K562 (cell line): ENCODE measurements around the gene AP3M1. TPM values are rescaled to one million over a fixed set of nuclear protein-coding genes. Genes with fewer than 3 reads are reported as not detected.
A peak's percentile ranks its signal among the peaks of the same experiment; 100 is the strongest.

Source experiments
- ATAC-seq: fragments of 200-7000 bp; cut with Tn5 transposase; 3 replicates; pipeline ENCODE4 v1.9.1; 2020; ENCODE audit warnings: moderate library complexity
- BruUV-seq: library from RNA; stranded (reverse); fragments of 400-500 nt; replicated peaks from 2 replicates; lab custom pipeline; 2021; lab: Mats Ljungman, UMichigan
- CTCF ChIA-PET: fragments of 300-600 bp; formaldehyde crosslinking; extraction: SDS; loops from one replicate; lab custom pipeline; 2021; ENCODE audit warnings: low intra/inter-chr PET ratio; lab: Yijun Ruan, JAX
- POLR2A ChIA-PET: fragments of 300-600, 350-650 bp; sonication (Branson Sonifier 250); formaldehyde crosslinking; extraction: SDS; loops from one replicate; lab custom pipeline; 2021; ENCODE audit warnings: antibody characterized with exemption, inconsistent platforms; lab: Yijun Ruan, JAX
- DNase-seq, 4 experiments: peaks; one replicate each; pipeline versions ENCODE4 v3.0.0 to v3.0.0-alpha.2; 2011 to 2018; ENCODE audit warnings: low spot score in 3 of 4, mixed read lengths in 3 of 4; ENCODE audit errors: extremely low read depth in 1 of 4
- FAIRE-seq: peaks from 2 replicates; lab custom pipeline; 2011; peaks lifted over from hg19 to GRCh38; lab: Jason Lieb, UNC
- H2AFZ ChIP-seq: 2 replicates; pipeline ENCODE4 v1.6.0; 2011; ENCODE audit warnings: low read depth, low read length, control low read depth, inconsistent platforms
- H3K27ac ChIP-seq: fragments of 200-600 bp; 3 replicates; pipeline ENCODE4 v1.8.0; 2011; ENCODE audit warnings: low read depth, mild to moderate bottlenecking, control low read depth, inconsistent platforms, low read length, moderate library complexity, mixed read lengths; ENCODE audit errors: extremely low read depth
- H3K27me3 ChIP-seq, 2 experiments: fragments of 300-600 bp in 1 of 2; 2 replicates in 1 of 2; 3 replicates in 1 of 2; pipeline versions ENCODE4 v1.6.0 to v1.8.0; 2011; ENCODE audit warnings: inconsistent platforms in 2 of 2, low read length in 2 of 2, mild to moderate bottlenecking in 1 of 2, mixed read lengths in 1 of 2, moderate library complexity in 1 of 2; ENCODE audit not compliant: control insufficient read depth in 2 of 2, insufficient read depth in 2 of 2
- H3K36me3 ChIP-seq: fragments of 300-600 bp; 3 replicates; pipeline ENCODE4 v1.8.0; 2011; ENCODE audit warnings: mild to moderate bottlenecking, low read length, inconsistent platforms; ENCODE audit not compliant: control insufficient read depth, insufficient read depth
- H3K4me1 ChIP-seq, 2 experiments: fragments of 200-600 bp in 1 of 2; replicated peaks in 1 of 2; 2 replicates in 1 of 2; 3 replicates in 1 of 2; pipeline versions ENCODE4 v1.5.1 to v1.8.0; 2011; ENCODE audit warnings: inconsistent platforms in 2 of 2, low read length in 2 of 2, mild to moderate bottlenecking in 1 of 2, mixed read lengths in 1 of 2, moderate library complexity in 1 of 2; ENCODE audit not compliant: control insufficient read depth in 2 of 2, insufficient read depth in 2 of 2
- H3K4me2 ChIP-seq: 2 replicates; pipeline ENCODE4 v1.6.1; 2011; ENCODE audit warnings: low read length, control low read depth, inconsistent platforms, mixed read lengths; ENCODE audit not compliant: insufficient read depth
- H3K4me3 ChIP-seq: fragments of 200-600 bp; sonication (generic), shearing (Covaris generic); 2 replicates; pipeline ENCODE4 v1.5.1; 2016; ENCODE audit warnings: control low read depth, inconsistent platforms
- H3K79me2 ChIP-seq: fragments of 200-600 bp; 3 replicates; pipeline ENCODE4 v1.8.0; 2011; ENCODE audit warnings: low read length, inconsistent platforms; ENCODE audit not compliant: control insufficient read depth, insufficient read depth
- H3K9ac ChIP-seq, 2 experiments: 2 replicates each; pipeline versions ENCODE4 v1.6.0 to v1.6.1; 2011; ENCODE audit warnings: low read depth in 2 of 2, low read length in 2 of 2, control low read depth in 1 of 2, inconsistent platforms in 1 of 2, mild to moderate bottlenecking in 1 of 2, mixed read lengths in 1 of 2; ENCODE audit not compliant: insufficient read depth in 1 of 2
- H3K9me1 ChIP-seq: one replicate; pipeline ENCODE4 v1.6.0; 2011; ENCODE audit warnings: inconsistent platforms, mild to moderate bottlenecking, low read length, moderate library complexity; ENCODE audit not compliant: control insufficient read depth, insufficient read depth
- H3K9me3 ChIP-seq: replicated peaks from 2 replicates; pipeline ENCODE4 v1.5.1; 2011; ENCODE audit warnings: low read depth, low read length, inconsistent platforms; ENCODE audit not compliant: control insufficient read depth, insufficient read depth
- H4K20me1 ChIP-seq: replicated peaks from 2 replicates; pipeline ENCODE4 v1.6.1; 2011; ENCODE audit warnings: low read length, inconsistent platforms, mixed read lengths; ENCODE audit not compliant: control insufficient read depth, insufficient read depth
- GTF2F1 ChIP-seq: IDR thresholded peaks from 2 replicates; pipeline ENCODE4 v1.6.1; 2011; ENCODE audit warnings: low read depth, low read length, improper control_type of control experiment
- MBD1 ChIP-seq: fragments of 250-450 bp; sonication (Bioruptor Pico); IDR thresholded peaks from 2 replicates; pipeline ENCODE4 v1.8.0; 2022; ENCODE audit warnings: inconsistent platforms
- MNT ChIP-seq, 2 experiments: fragments of 450-650 bp; conservative IDR thresholded peaks; 2 replicates each; pipeline ENCODE4 v1.6.1; 2017; ENCODE audit warnings: mild to moderate bottlenecking in 2 of 2, moderate library complexity in 2 of 2
- POLR2H ChIP-seq: IDR thresholded peaks from 2 replicates; pipeline ENCODE4 v1.6.1; 2016; ENCODE audit warnings: missing genetic modification characterization, low read depth, mild to moderate bottlenecking, control low read depth, missing compliant biosample characterization, moderate library complexity
- RAD21 ChIP-seq, 2 experiments: fragments of 250-450 bp in 1 of 2; fragments of 450-650 bp in 1 of 2; sonication (Bioruptor Pico) in 1 of 2; formaldehyde crosslinking in 1 of 2; IDR thresholded peaks in 1 of 2; conservative IDR thresholded peaks in 1 of 2; 2 replicates each; pipeline versions ENCODE4 v1.4.0 to v1.8.0; 2020 to 2022; ENCODE audit warnings: mild to moderate bottlenecking in 2 of 2, moderate library complexity in 1 of 2
- THRAP3 ChIP-seq: fragments of 450-650 bp; IDR thresholded peaks from 2 replicates; pipeline ENCODE4 v1.6.1; 2016; ENCODE audit warnings: mild to moderate bottlenecking, inconsistent platforms, borderline replicate concordance
- ZBTB9 ChIP-seq: fragments of 450-650 bp; formaldehyde crosslinking; IDR thresholded peaks from 2 replicates; pipeline ENCODE4 v1.4.0; 2020; ENCODE audit warnings: mild to moderate bottlenecking, moderate library complexity
- ZFPM2 ChIP-seq: fragments of 250-450 bp; sonication (Bioruptor Pico); IDR thresholded peaks from 2 replicates; pipeline ENCODE4 v1.5.1; 2022; ENCODE audit warnings: mild to moderate bottlenecking
- ZNF146 ChIP-seq: IDR thresholded peaks from one replicate; pipeline ENCODE4 v1.6.1; 2018; ENCODE audit warnings: missing compliant biosample characterization; ENCODE audit not compliant: unreplicated experiment
- ZNF589 ChIP-seq: fragments of 200-800 bp; sonication (Bioruptor generic); IDR thresholded peaks from 2 replicates; pipeline ENCODE4 v1.6.1; 2016; ENCODE audit warnings: low read depth, missing genetic modification characterization, missing compliant biosample characterization
- WGBS: fragments of 100-300 bp; shearing (Covaris generic); methylation state at CpG from one replicate; pipeline ENCODE4 v1.1.6; 2016; ENCODE audit warnings: low coverage, mixed read lengths; ENCODE audit not compliant: insufficient coverage; ENCODE audit errors: missing lambda C conversion rate; 5-methylcytosine and 5-hydroxymethylcytosine counted together
- in situ Hi-C: fragments of 300-500 bp; cut with MboI; formaldehyde crosslinking; loops from 4 replicates; pipeline ENCODE4 v1.15.0; 2018; ENCODE audit warnings: inconsistent platforms, mixed read lengths
- intact Hi-C: fragments of 100-400 bp; cut with micrococcal nuclease; formaldehyde crosslinking; loops from 2 replicates; pipeline ENCODE4 v1.14.2; 2022
- polyA plus RNA-seq, 8 experiments: library from polyadenylated mRNA; depleted of rRNA in 4 of 8; stranded (reverse) in 5 of 8; unstranded in 3 of 8; fragments of >200 nt; fragmentation: Nextera tagmentation in 2 of 8; fragmentation: Illumina TruSeq in 1 of 8; extraction: Ambion mirVana in 2 of 8; extraction: Trizol in 1 of 8; gene quantifications; 2 replicates each; pipeline versions ENCODE4 v1.2.1 to v1.2.3, GENCODE V29; 2011 to 2014; ENCODE audit warnings: inconsistent platforms in 1 of 8, missing spikeins in 1 of 8
- total RNA-seq, 7 experiments: library from RNA; depleted of rRNA in 6 of 7; stranded (reverse); fragments of >200 nt in 6 of 7; fragmentation: Illumina TruSeq in 2 of 7; extraction: Trizol in 2 of 7; gene quantifications; 2 replicates each; pipeline versions ENCODE4 v1.2.1 to v1.2.3, GENCODE V29; 2011 to 2021; ENCODE audit warnings: low replicate concordance in 1 of 7
- TF ChIP-seq, protein P1 (sequence below), 2 experiments: fragments of 450-650 bp in 1 of 2; sonication (generic) in 1 of 2; formaldehyde crosslinking in 1 of 2; IDR thresholded peaks in 1 of 2; conservative IDR thresholded peaks in 1 of 2; 2 replicates each; pipeline versions ENCODE4 v1.6.1 to v1.8.1; 2016 to 2023; ENCODE audit warnings: mild to moderate bottlenecking in 2 of 2, moderate library complexity in 2 of 2, inconsistent platforms in 1 of 2, missing genetic modification reagents in 1 of 2
- TF ChIP-seq, protein P2 (sequence below): sonication (generic); formaldehyde crosslinking; IDR thresholded peaks from 2 replicates; pipeline ENCODE4 v1.8.0; 2022; ENCODE audit warnings: mild to moderate bottlenecking, low read depth, missing genetic modification reagents

The AP3M1 gene
- total and polyA plus RNA-seq, 9 of the 15 experiments (the other 6 are each of a cell fraction or from before 2014, with no cell fraction given) = 44.3 to 135 (median 67.6) TPM

DNA sequence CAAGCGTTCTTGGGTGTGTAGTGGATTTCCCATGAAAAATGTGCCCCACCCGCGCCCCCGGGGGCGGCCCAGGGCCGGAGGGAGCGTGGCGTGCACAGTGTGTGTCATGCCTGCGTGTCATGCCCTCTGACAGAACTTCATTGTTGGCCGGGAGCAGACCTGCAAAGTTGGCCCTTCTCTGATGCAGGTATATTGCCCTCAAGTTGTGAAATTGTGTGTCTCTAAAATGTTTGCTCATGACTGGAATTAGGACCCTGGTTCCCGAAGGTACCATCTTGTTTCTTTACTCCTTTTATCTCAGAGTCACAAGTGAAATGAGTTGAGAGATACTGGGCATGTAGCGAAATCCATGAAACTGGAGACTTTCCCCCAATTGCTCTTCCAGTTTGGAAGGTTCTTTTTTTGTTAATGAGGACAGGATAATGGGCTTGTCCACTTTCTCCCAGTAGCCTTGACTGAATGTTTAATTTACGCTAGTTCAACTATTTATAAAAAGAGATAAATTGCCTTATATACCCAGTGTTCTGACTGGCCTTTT is 26.6 kb upstream of the AP3M1 start:
- ChIA-PET CTCF (no interaction called here), POLR2A (interaction anchor here (0.7 to 3.4 kb wide), 9 partner anchors 10 to 392 kb away, joined by 3 to 43 read pairs (median 5); no protein-coding TSS in a partner anchor)
- BruUV-seq = TSS peak; percentile 56
- peak overlapping the region; percentile 93 for H3K27ac ChIP-seq
- H3K9me1 ChIP-seq = no peaks in the 10 kb centered on the region
- in situ Hi-C loops = no loop called here
- no peaks in the 10 kb centered on the region for H4K20me1 ChIP-seq
- no peaks in the 10 kb centered on the region for H3K9me3 ChIP-seq
- no peak for FAIRE-seq
- 2% methylated on average over 13 of the region's 13 CpGs for WGBS
- peaks cover 58% of the 10 kb centered on the region for H3K79me2 ChIP-seq
- H3K4me2 ChIP-seq = peak overlapping the region; percentile 99
- peaks cover 13 to 17% of the 10 kb centered on the region in 2 experiments; a peak in 4 of 5 replicates for H3K4me1 ChIP-seq
- no peaks in the 10 kb centered on the region for H3K27me3 ChIP-seq
- intact Hi-C loops = loop anchor here (2.0 kb wide), 1 partner anchor 26 kb away; the partner anchor contains the start of genes ADK and AP3M1
- peaks cover 6% of the 10 kb centered on the region; the same call in 1 of the 3 replicates for H3K36me3 ChIP-seq
- H3K4me3 ChIP-seq = peak overlapping the region; percentile 73
- peak overlapping the region; percentile 95 to 98 for H3K9ac ChIP-seq
- peak overlapping the region; percentile 98 for H2AFZ ChIP-seq
- peak; percentile 58 for ATAC-seq
- DNase-seq = peak; percentile 54 to 63 (median 58)
- TF ChIP-seq MBD1 (CRISPR knock-in tag) (no peak), ZFPM2 (CRISPR knock-in tag) (no peak), POLR2H (tag) (no peak), RAD21 (CRISPR knock-in tag; conservative IDR thresholded peaks at IDR 0.05 in 1 of 2, IDR thresholded peaks at IDR 0.05 in 1 of 2) (no peak), THRAP3 (no peak), ZNF589 (CRISPR knock-in tag) (peak; percentile 68; the same call in 1 of the 2 replicates), MNT (conservative IDR thresholded peaks at IDR 0.05) (no peak), ZBTB9 (CRISPR knock-in tag) (no peak), GTF2F1 (no peak), ZNF146 (CRISPR knock-in tag) (no peak)
- TF ChIP-seq, protein P1, sequence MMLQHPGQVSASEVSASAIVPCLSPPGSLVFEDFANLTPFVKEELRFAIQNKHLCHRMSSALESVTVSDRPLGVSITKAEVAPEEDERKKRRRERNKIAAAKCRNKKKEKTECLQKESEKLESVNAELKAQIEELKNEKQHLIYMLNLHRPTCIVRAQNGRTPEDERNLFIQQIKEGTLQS (IDR thresholded peaks at IDR 0.05) = no peak
- TF ChIP-seq, protein P1 (CRISPR knock-in tag; conservative IDR thresholded peaks at IDR 0.05) = no peak
- TF ChIP-seq, protein P2, sequence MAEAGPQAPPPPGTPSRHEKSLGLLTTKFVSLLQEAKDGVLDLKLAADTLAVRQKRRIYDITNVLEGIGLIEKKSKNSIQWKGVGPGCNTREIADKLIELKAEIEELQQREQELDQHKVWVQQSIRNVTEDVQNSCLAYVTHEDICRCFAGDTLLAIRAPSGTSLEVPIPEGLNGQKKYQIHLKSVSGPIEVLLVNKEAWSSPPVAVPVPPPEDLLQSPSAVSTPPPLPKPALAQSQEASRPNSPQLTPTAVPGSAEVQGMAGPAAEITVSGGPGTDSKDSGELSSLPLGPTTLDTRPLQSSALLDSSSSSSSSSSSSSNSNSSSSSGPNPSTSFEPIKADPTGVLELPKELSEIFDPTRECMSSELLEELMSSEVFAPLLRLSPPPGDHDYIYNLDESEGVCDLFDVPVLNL = no peak
